ENCODE measurements around the gene MAPK12.

The MAPK12 gene

DNA sequence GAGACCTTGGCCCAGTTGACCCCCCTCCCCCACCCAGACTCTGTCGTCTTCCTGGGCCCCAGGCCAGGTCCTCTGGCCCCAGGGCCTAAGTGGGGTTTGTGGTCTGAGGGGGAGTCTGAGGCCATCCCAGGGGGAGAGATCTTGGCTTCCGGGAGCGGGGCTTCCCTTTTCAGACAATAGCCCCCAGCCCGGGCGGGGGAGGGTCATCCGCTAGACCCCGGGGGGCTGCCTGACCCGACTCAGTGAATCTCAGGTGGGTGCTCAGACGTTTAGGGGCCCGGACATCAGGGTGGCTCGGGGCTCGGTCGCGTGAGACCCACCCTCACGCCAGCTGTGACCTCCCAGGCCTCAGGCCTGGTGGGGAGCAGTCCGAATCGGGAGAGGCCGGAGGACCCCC is 8.1 kb upstream of the MAPK12 start:
- Histone ChIP-seq H3K4me3 (ENCODE audit: low read depth, low read length) (peak overlapping the region; percentile 11), H3K79me2 (no peaks in the 10 kb centered on the region), H3K9me3 (ENCODE audit: control insufficient read depth, low read length) (no peaks in the 10 kb centered on the region), H3K4me1 (peaks cover 3% of the 10 kb centered on the region), H3K27ac (peak overlapping the region; percentile 62), H3K4me2 (ENCODE audit: low read length) (peak overlapping the region; percentile 66), H3K27me3 (ENCODE audit: control insufficient read depth, insufficient read depth, low read length) (no peaks in the 10 kb centered on the region), H3K9ac (no peak overlapping the region), H3K36me3 (ENCODE audit: control insufficient read depth, insufficient read depth, low read length) (no peaks in the 10 kb centered on the region), H2AFZ (peak overlapping the region; percentile 46)
- TF ChIP-seq, protein P1, sequence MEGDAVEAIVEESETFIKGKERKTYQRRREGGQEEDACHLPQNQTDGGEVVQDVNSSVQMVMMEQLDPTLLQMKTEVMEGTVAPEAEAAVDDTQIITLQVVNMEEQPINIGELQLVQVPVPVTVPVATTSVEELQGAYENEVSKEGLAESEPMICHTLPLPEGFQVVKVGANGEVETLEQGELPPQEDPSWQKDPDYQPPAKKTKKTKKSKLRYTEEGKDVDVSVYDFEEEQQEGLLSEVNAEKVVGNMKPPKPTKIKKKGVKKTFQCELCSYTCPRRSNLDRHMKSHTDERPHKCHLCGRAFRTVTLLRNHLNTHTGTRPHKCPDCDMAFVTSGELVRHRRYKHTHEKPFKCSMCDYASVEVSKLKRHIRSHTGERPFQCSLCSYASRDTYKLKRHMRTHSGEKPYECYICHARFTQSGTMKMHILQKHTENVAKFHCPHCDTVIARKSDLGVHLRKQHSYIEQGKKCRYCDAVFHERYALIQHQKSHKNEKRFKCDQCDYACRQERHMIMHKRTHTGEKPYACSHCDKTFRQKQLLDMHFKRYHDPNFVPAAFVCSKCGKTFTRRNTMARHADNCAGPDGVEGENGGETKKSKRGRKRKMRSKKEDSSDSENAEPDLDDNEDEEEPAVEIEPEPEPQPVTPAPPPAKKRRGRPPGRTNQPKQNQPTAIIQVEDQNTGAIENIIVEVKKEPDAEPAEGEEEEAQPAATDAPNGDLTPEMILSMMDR (IDR thresholded peaks at IDR 0.05), result no peak

DNA sequence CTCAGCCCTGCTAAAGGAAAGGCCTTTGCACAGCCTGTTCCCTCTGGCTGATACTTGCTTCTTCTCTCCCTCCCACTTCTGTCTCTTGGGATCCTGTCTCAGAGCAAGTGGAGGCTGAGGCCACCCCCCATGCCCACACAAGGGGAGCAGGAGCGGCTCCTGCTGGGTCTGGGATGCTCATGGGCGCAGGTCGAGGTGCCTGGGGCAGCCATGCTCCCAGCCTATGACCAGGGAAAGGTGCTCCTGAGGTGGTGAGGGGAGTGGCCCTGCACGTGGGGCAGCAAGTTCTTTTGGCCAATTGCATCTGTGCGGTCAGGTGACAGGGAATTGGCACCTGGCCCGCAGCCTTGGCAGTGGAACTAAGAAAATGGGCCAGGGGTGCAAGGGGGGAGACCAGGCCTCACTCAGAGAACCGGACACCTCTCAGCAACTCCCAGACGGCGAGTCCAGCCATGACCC is 7.2 kb upstream of the MAPK12 start:
- TF ChIP-seq, protein P1 (IDR thresholded peaks at IDR 0.05), result no peak

DNA sequence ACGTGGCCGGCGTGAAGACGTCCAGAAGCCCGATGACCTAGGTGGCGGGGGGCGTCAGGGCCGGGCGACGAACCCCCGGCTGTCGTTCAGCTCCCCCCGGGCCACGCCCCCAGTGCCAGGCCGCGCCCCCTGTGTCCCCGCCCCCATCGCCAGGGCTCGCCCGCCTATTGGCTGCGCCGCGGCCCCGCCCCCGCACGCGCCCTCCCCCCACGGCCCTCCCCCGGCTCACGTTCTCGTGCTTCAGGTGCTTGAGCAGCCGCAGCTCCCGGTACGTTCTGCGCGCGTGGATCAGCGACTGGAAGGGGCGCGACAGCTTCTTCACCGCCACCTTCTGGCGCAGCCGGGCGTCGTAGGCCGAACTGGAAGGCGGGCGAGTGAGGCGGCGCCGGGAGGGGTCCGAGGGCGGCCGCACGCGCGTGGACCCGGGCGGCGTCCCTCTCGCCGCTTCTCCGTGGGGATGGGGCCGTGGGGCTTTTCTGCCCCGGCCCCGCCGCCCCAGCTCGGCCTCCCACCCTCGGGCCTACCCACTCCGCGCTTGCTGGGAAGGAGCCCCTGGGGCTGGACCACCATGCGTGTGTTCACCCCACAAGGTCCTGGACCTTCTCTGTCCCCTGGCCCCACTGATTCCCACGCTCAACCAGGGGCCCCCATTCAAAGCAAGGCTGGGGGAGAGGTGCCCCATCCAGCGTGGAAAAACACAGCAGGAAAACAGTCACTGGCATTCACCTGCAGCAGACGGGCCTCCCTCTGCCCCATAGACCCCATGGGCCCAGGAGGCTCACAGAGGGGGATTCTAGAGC is 6.3 kb upstream of the MAPK12 start:
- Histone ChIP-seq H3K79me2 (no peaks in the 10 kb centered on the region), H3K9me3 (ENCODE audit: control insufficient read depth, low read length) (no peaks in the 10 kb centered on the region), H3K27ac (no peak overlapping the region), H3K4me2 (ENCODE audit: low read length) (peak overlapping the region; percentile 58), H3K9ac (no peak overlapping the region), H3K36me3 (ENCODE audit: control insufficient read depth, insufficient read depth, low read length) (no peaks in the 10 kb centered on the region), H3K4me3 (ENCODE audit: low read depth, low read length) (no peak overlapping the region), H3K4me1 (peaks cover 3% of the 10 kb centered on the region), H3K27me3 (ENCODE audit: control insufficient read depth, insufficient read depth, low read length) (no peaks in the 10 kb centered on the region), H2AFZ (no peak overlapping the region)
- TF ChIP-seq, protein P1 (IDR thresholded peaks at IDR 0.05), result peak; percentile 16

More for the DNA sequence above, 7.2 kb upstream of the MAPK12 start:
- Histone ChIP-seq H2AFZ (no peak overlapping the region), H3K79me2 (no peaks in the 10 kb centered on the region), H3K4me3 (ENCODE audit: low read depth, low read length) (no peak overlapping the region), H3K36me3 (ENCODE audit: control insufficient read depth, insufficient read depth, low read length) (no peaks in the 10 kb centered on the region), H3K27ac (no peak overlapping the region), H3K9me3 (ENCODE audit: control insufficient read depth, low read length) (no peaks in the 10 kb centered on the region), H3K4me1 (peaks cover 3% of the 10 kb centered on the region), H3K9ac (no peak overlapping the region), H3K4me2 (ENCODE audit: low read length) (peak overlapping the region; percentile 66), H3K27me3 (ENCODE audit: control insufficient read depth, insufficient read depth, low read length) (no peaks in the 10 kb centered on the region)

- Histone ChIP-seq H3K4me2 (ENCODE audit: low read length) (peak overlapping the region; percentile 58), H3K27me3 (ENCODE audit: control insufficient read depth, insufficient read depth, low read length) (no peaks in the 10 kb centered on the region), H3K9me3 (ENCODE audit: control insufficient read depth, low read length) (no peaks in the 10 kb centered on the region), H3K27ac (no peak overlapping the region), H3K9ac (no peak overlapping the region), H2AFZ (no peak overlapping the region), H3K4me1 (peaks cover 5% of the 10 kb centered on the region), H3K4me3 (ENCODE audit: low read depth, low read length) (no peak overlapping the region), H3K79me2 (no peaks in the 10 kb centered on the region), H3K36me3 (ENCODE audit: control insufficient read depth, insufficient read depth, low read length) (no peaks in the 10 kb centered on the region)
- TF ChIP-seq, protein P1 (IDR thresholded peaks at IDR 0.05), result no peak
Measured at GRCh38 chr22:50266994-50267393, 5.5 kb upstream of the MAPK12 start.
